GM19099 (cell line): ENCODE results near the gene MGAT3.

ENCODE experiments used
- POLR2A ChIP-seq: IDR thresholded peaks from 3 replicates; pipeline ENCODE4 v1.6.1; 2011; ENCODE audit warnings: low read depth; ENCODE audit not compliant: insufficient read length; ENCODE audit errors: extremely low read depth

Gene MGAT3

DNA sequence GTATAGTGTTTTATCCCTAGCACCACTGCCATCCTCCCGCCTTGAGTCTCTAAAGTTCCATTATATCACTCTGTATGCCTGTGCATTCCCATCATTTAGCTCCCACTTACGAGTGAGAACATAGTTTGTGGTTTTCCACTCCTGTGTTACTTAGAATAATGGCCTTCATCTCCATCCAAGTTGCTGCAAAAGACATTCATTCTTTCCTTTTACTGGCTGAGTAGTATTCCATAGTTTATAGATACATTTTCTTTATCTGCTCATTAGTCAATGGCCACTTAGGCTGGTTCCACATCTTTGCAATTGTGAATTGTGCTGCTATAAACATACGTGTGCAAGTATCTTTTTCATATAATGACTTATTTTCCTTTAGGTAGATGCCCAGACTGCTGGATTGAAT, 32.8 kb upstream of the MGAT3 start:
- TF ChIP-seq POLR2A, result no peak

DNA sequence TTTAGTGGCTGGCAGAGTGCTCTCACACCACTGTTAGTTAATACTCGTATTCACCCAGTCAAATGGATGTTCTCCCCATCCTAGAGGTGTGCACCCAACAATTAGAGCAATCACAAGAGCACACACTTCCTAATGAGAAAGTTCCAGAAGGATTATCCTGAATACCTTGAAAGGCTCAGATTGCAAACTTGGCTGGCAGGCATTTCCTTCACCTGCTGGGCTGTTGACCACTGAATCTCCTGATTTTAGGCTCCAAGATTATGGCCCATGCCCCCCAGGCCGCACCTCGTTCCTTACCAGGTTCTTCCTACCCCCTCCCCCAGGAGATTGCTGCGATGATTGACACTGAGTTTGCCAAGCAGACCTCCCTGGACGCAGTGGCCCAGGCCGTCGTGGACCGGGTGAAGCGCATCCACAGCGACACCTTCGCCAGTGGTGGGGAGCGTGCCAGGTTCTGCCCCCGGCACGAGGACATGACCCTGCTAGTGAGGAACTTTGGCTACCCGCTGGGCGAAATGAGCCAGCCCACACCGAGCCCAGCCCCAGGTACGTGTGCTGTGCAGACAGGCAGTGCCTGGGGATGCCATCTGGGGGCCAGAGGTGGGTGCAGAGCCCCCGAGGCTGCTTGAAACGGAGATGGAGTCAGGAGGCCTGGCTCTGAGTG, 30.3 kb upstream of the MGAT3 start:
- no peak for TF ChIP-seq POLR2A

DNA sequence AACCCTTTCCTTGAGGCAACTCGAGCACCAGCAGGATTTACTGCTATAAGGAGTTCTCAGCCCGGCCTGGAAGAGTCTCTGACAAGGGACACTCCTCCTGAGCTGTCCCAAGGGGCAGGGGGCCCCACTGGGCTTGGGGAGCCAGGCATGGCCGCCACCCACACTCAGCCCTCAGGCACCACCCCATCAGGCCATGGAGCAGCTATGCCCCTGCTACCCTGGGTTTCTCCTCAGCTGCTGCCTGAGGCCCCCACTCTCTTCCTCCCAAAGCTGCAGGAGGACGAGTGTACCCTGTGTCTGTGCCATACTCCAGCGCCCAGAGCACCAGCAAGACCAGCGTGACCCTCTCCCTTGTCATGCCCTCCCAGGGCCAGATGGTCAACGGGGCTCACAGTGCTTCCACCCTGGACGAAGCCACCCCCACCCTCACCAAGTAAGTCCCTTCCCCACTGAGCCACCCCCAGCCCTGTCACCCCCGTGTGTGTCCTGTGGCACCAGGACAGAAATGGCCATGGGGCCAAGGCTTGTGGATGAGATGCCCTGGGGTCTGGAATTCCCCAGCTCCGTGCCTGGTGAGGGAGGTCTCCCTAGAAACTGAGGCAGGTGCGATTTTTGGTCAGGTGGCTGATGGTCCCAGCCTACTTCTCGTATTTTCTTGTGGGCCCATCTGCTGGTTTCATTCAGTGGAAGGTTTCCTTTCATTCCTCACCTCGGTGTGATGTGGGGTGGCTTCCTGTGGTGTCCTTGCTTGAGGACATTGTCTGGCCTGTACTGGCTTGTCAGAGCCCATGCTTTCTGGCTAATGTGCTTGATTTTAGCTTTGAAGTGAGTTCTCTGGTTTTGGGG, 28.8 kb upstream of the MGAT3 start:
- TF ChIP-seq POLR2A, result no peak

DNA sequence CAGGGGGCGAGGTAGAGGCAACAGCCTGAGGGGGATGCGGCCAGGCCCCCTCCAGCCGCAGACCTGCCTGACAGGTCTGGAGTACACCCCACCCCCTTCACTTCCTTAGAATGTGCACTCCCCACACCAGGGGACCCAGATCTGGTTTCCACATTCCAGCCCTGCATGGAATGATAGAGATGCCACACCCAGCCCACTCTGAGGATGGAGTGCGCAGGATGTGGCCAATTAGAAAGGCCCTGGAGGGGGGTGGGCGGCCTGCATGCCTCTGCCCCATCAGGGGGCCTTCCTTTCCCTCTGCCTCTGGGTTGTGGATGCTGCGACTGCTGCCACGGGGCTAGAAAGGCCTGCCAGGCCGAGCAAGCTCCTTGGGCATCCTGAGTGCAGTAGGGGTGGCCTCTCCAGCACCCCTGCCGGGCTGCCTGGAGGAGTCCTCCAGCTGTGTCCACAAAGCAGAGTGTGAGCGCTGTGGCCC, 28.2 kb upstream of the MGAT3 start:
- no peak for TF ChIP-seq POLR2A

GRCh38 chr22:39429186-39429585, 27.6 kb upstream of the MGAT3 start:
- no peak for TF ChIP-seq POLR2A

DNA sequence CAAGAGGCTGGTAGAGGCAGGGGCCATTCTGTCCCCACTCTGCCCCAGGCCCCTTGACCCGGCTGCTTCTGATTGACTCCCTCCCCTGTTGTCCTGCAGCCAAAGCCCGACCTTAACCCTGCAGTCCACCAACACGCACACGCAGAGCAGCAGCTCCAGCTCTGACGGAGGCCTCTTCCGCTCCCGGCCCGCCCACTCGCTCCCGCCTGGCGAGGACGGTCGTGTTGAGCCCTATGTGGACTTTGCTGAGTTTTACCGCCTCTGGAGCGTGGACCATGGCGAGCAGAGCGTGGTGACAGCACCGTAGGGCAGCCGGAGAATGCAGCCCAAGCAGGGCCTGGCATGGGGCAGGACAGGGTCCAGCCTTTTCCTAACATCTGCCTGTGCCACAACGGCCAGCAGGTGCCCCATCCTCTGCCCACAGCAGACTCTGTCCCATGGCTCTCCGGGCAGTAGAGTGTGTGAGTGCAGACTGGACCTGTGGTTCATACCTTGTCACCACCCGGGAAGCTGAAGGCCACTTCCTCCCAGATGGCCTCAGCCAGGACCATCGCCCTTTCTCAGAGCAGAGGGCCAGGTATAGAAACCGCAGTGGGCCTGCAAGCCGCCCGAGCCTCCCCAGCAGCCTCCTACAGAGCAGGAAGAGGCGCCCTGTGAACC, 26.8 kb upstream of the MGAT3 start:
- TF ChIP-seq POLR2A, result no peak

GRCh38 chr22:39430576-39431150, 26.1 kb upstream of the MGAT3 start:
- no peak for TF ChIP-seq POLR2A

DNA sequence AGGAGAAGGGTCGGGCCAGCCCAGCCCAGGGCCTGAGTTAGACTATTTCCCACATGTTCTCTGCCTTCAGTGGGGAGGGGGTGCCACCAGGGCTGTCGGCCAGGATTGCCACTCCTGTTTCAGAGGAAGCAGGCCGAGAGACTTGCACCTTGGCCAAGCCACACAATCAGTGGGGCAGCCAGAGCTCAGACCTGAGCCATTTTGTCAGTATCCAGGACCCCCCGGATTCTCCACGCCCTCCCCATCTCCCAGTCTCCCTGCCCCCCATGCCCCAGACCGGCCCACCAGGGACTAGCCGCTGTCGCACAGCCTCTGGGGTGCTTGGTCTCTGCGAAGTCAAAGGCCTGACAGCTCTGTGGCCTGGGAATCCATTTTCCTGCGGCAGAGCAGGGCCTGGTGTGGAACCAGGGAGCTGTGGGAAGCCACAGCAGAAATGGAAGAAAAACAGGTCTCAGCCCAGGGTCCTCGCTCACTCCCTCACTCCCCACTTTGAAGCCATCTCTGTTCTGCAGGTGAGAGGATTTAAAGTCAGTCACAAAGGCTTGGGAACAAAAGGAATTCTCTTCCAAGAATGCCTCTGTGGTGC, 25.5 kb upstream of the MGAT3 start:
- no peak for TF ChIP-seq POLR2A

GRCh38 chr22:39431821-39432251, 25.0 kb upstream of the MGAT3 start:
- TF ChIP-seq POLR2A, result no peak

- no peak for TF ChIP-seq POLR2A
Measured at GRCh38 chr22:39432361-39432811, 24.4 kb upstream of the MGAT3 start.

- no peak for TF ChIP-seq POLR2A
Measured at GRCh38 chr22:39433476-39434242, 23.2 kb upstream of the MGAT3 start.

- TF ChIP-seq POLR2A, result no peak
Measured at GRCh38 chr22:39434243-39434653, 22.6 kb upstream of the MGAT3 start.

GRCh38 chr22:39434721-39435120, 22.1 kb upstream of the MGAT3 start:
- TF ChIP-seq POLR2A, result no peak

DNA sequence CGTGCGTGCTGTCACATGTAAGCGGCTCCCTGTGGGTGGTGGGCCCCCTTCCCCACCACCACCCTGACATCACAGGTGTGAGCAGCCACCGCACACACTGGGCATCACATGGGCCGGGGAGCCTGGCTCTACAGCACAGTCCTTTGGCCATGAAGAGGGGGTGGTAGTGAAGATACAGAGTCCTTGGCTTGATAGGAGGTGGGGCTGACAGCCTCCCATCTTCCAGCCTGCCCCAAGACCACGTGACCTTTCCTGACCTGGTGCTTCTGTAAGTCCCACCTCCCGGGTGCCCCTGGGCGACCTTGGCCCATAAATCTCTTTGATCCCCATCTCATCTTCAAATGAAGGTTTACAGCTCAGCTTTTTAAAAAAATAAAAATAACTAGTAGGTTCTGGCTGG, 21.2 kb upstream of the MGAT3 start:
- no peak for TF ChIP-seq POLR2A
